A549 (cell line): ENCODE measurements around the gene MED16. TPM values are rescaled to one million over a fixed set of nuclear protein-coding genes. Genes with fewer than 3 reads are reported as not detected.
A peak's percentile ranks its signal among the peaks of the same experiment; 100 is the strongest.

ENCODE experiments used
- ATAC-seq, 2 experiments: fragments of 200-7000 bp in 1 of 2; fragments of >200 bp in 1 of 2; cut with Nextera tagmentation in 1 of 2; cut with Tn5 transposase in 1 of 2; 3 replicates each; pipeline versions ENCODE4 v1.8.0 to v1.9.1; 2018 to 2020; ENCODE audit warnings: mild to moderate bottlenecking in 1 of 2, moderate library complexity in 1 of 2
- CTCF ChIA-PET: fragments of 300-600 bp; sonication (Branson Sonifier 250); formaldehyde crosslinking; extraction: SDS; loops from one replicate; lab custom pipeline; 2021; ENCODE audit warnings: antibody characterized with exemption, inconsistent platforms; lab: Yijun Ruan, JAX
- POLR2A ChIA-PET: fragments of 350-600 bp; formaldehyde crosslinking; extraction: SDS; loops from one replicate; lab custom pipeline; 2021; ENCODE audit warnings: antibody characterized with exemption, inconsistent platforms; lab: Yijun Ruan, JAX
- DNase-seq, 2 experiments: peaks; one replicate each; pipeline versions ENCODE4 v3.0.0 to v3.0.0-alpha.2; 2011 to 2016; ENCODE audit warnings: low read depth in 1 of 2, low spot score in 1 of 2
- FAIRE-seq: peaks from 2 replicates; lab custom pipeline; 2011; peaks lifted over from hg19 to GRCh38; lab: Jason Lieb, UNC
- H3K27ac ChIP-seq, 2 experiments: fragments of >200 bp; sonication (Bioruptor Twin); formaldehyde crosslinking; 3 replicates each; pipeline ENCODE4 v1.5.1; 2016 to 2017
- H3K4me1 ChIP-seq: fragments of >200 bp; sonication (Bioruptor Twin); formaldehyde crosslinking; 3 replicates; pipeline ENCODE4 v1.6.1; 2016
- H3K4me2 ChIP-seq: fragments of >200 bp; sonication (Bioruptor Twin); formaldehyde crosslinking; 3 replicates; pipeline ENCODE4 v1.6.1; 2016
- H3K4me3 ChIP-seq: fragments of >200 bp; sonication (Bioruptor Twin); formaldehyde crosslinking; 3 replicates; pipeline ENCODE4 v1.5.1; 2016
- H3K9me3 ChIP-seq: fragments of >200 bp; sonication (Bioruptor Twin); formaldehyde crosslinking; 3 replicates; pipeline ENCODE4 v1.6.1; 2016
- BCL3 ChIP-seq: fragments of >200 bp; sonication (Bioruptor Twin); formaldehyde crosslinking; IDR thresholded peaks from 3 replicates; pipeline ENCODE4 v1.6.1; 2016
- CTCF ChIP-seq: fragments of >200 bp; sonication (Bioruptor Twin); formaldehyde crosslinking; IDR thresholded peaks from 3 replicates; pipeline ENCODE4 v1.5.1; 2016
- EHMT2 ChIP-seq: fragments of 200-600 bp; sonication (generic); IDR thresholded peaks from 2 replicates; pipeline ENCODE4 v1.6.1; 2016; ENCODE audit warnings: antibody characterized with exemption, low read depth, mild to moderate bottlenecking, moderate library complexity
- FOXS1 ChIP-seq: fragments of 250-450 bp; sonication (Bioruptor Pico); IDR thresholded peaks from 2 replicates; pipeline ENCODE4 v1.5.0; 2020; ENCODE audit warnings: mild to moderate bottlenecking, moderate library complexity
- HOXA7 ChIP-seq: fragments of 250-450 bp; sonication (Bioruptor Pico); IDR thresholded peaks from 2 replicates; pipeline ENCODE4 v1.5.0; 2020; ENCODE audit warnings: mild to moderate bottlenecking, moderate library complexity
- KDM1A ChIP-seq: fragments of 200-600 bp; sonication (generic); IDR thresholded peaks from 2 replicates; pipeline ENCODE4 v1.6.1; 2016; ENCODE audit warnings: low read depth, mild to moderate bottlenecking
- NR3C1 ChIP-seq: fragments of >200 bp; sonication (Bioruptor Twin); formaldehyde crosslinking; IDR thresholded peaks from 3 replicates; pipeline ENCODE4 v1.6.1; 2017
- PHF8 ChIP-seq: fragments of 200-600 bp; sonication (generic); IDR thresholded peaks from 2 replicates; pipeline ENCODE4 v1.6.1; 2016; ENCODE audit warnings: low read depth, mild to moderate bottlenecking, antibody characterized with exemption, moderate library complexity, borderline replicate concordance
- RARB ChIP-seq: fragments of 250-450 bp; sonication (Bioruptor Pico); IDR thresholded peaks from 2 replicates; pipeline ENCODE4 v1.8.0; 2021; ENCODE audit warnings: mild to moderate bottlenecking, moderate library complexity
- USF2 ChIP-seq: fragments of 450-650 bp; IDR thresholded peaks from 2 replicates; pipeline ENCODE4 v1.6.1; 2014; ENCODE audit warnings: antibody characterized with exemption
- WGBS: methylation state at CpG from one replicate; pipeline ENCODE4 v1.1.6; 2017; ENCODE audit errors: missing lambda C conversion rate; 5-methylcytosine and 5-hydroxymethylcytosine counted together
- polyA plus RNA-seq, 4 experiments: library from polyadenylated mRNA; depleted of rRNA in 3 of 4; stranded (reverse); fragments of >200 nt; fragmentation: RNase III in 1 of 4; extraction: RNeasy Plus Mini Kit Qiagen cat#74134 plus additional on column Dnase treatment in 1 of 4; gene quantifications; 2 replicates in 3 of 4; 3 replicates in 1 of 4; pipeline ENCODE4 v1.2.3, GENCODE V29; 2011 to 2017
- TF ChIP-seq, protein P1 (sequence below): IDR thresholded peaks from 2 replicates; pipeline ENCODE4 v1.6.1; 2012
- TF ChIP-seq, protein P2 (sequence below): IDR thresholded peaks from 2 replicates; pipeline ENCODE4 v1.6.1; 2012; ENCODE audit warnings: low read depth, borderline replicate concordance
- TF ChIP-seq, protein P3 (sequence below): fragments of >200 bp; sonication (Bioruptor Twin); formaldehyde crosslinking; IDR thresholded peaks from 2 replicates; pipeline ENCODE4 v1.6.1; 2016
- TF ChIP-seq, protein P4 (sequence below): fragments of 200-600 bp; sonication (generic); IDR thresholded peaks from 2 replicates; pipeline ENCODE4 v1.6.1; 2016; ENCODE audit warnings: antibody characterized with exemption, mild to moderate bottlenecking, moderate library complexity

The MED16 gene
- polyA plus RNA-seq, 2 of the 4 experiments (the other 2 are of a cell fraction) = 8.0 to 12.7 TPM

GRCh38 chr19:823565-824121 is 69.3 kb downstream of the MED16 start:
- 59% methylated on average over 8 of the region's 12 CpGs for WGBS
- ChIA-PET POLR2A (interaction anchor here (0.6 kb wide), 1 partner anchor 14 kb away, joined by 4 read pairs; no protein-coding TSS in a partner anchor), CTCF (no interaction called here)
- DNase-seq = no peak
- peaks cover 7% of the 10 kb centered on the region; the same call in 2 of the 3 replicates for H3K4me1 ChIP-seq
- H3K4me2 ChIP-seq = peak overlapping the region; percentile 39; the same call in 2 of the 3 replicates
- no peak for FAIRE-seq
- TF ChIP-seq FOXS1 (CRISPR knock-in tag) = no peak
- no peak for TF ChIP-seq EHMT2
- TF ChIP-seq, protein P1, sequence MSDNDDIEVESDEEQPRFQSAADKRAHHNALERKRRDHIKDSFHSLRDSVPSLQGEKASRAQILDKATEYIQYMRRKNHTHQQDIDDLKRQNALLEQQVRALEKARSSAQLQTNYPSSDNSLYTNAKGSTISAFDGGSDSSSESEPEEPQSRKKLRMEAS = no peak
- H3K27ac ChIP-seq = peak overlapping the region in 1 of 2 experiments; percentile 58; a peak in 1 of 6 replicates
- ATAC-seq = peak in 1 of 2 experiments; percentile 49; a peak in 4 of 6 replicates
- H3K9me3 ChIP-seq = no peaks in the 10 kb centered on the region
- no peak overlapping the region for H3K4me3 ChIP-seq

DNA sequence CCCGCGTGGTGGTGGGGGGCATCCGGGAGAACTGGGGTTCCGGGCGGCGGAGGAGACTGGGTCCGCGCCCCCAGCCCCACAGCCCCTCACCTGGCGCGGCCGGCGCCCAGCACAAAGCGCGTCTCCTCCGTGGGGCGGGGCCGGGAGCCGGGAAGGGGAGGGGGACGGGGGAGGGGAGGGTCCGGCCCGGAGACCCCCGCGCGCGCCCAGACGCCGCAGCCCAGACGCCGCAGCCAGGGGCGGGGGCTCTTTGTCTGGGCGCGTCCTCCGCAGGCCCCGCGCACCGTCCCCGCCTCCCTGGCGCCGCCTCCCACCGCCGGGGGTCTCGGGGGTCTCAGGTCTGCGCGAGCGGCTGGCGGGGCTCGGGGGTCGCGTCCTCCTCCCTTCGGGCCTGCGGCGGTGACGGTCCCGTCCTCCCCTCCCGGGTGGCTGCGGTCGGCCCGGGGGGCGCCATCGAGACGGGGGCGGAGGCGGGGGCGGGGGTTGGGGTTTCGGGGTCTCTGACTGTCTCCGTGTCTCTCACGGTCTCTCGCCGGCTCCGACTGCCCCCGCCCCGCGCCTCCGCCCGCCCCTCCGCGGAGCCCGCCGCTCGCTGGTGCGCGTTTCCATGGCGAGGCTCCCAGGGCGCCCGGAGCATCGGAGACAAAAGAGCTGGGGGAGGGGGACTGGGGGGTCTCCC is 71.0 kb downstream of the MED16 start, which contains the start of gene PLPPR3:
PLPPR3 (minus strand) TSS at position 131 of the 679 bp plus-strand sequence. CDS start 396 bp downstream, outside the sequence.
- no CpG with 5 or more reads among the region's 86 CpGs for WGBS
- H3K27ac ChIP-seq = peak within 1 kb of the TSS; percentile 78 to 88
- POLR2A ChIA-PET = no interaction called here
- H3K4me1 ChIP-seq = peaks cover 7% of the 10 kb centered on the region; the same call in 2 of the 3 replicates
- TF ChIP-seq NR3C1 (no peak), PHF8 (no peak), KDM1A (no peak), CTCF (no peak), USF2 (no peak), RARB (CRISPR knock-in tag) (no peak), BCL3 (no peak), HOXA7 (no peak)
- TF ChIP-seq, protein P2, sequence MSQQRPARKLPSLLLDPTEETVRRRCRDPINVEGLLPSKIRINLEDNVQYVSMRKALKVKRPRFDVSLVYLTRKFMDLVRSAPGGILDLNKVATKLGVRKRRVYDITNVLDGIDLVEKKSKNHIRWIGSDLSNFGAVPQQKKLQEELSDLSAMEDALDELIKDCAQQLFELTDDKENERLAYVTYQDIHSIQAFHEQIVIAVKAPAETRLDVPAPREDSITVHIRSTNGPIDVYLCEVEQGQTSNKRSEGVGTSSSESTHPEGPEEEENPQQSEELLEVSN = no peak
- TF ChIP-seq, protein P3, sequence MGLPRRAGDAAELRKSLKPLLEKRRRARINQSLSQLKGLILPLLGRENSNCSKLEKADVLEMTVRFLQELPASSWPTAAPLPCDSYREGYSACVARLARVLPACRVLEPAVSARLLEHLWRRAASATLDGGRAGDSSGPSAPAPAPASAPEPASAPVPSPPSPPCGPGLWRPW = no peak
- TF ChIP-seq, protein P4, sequence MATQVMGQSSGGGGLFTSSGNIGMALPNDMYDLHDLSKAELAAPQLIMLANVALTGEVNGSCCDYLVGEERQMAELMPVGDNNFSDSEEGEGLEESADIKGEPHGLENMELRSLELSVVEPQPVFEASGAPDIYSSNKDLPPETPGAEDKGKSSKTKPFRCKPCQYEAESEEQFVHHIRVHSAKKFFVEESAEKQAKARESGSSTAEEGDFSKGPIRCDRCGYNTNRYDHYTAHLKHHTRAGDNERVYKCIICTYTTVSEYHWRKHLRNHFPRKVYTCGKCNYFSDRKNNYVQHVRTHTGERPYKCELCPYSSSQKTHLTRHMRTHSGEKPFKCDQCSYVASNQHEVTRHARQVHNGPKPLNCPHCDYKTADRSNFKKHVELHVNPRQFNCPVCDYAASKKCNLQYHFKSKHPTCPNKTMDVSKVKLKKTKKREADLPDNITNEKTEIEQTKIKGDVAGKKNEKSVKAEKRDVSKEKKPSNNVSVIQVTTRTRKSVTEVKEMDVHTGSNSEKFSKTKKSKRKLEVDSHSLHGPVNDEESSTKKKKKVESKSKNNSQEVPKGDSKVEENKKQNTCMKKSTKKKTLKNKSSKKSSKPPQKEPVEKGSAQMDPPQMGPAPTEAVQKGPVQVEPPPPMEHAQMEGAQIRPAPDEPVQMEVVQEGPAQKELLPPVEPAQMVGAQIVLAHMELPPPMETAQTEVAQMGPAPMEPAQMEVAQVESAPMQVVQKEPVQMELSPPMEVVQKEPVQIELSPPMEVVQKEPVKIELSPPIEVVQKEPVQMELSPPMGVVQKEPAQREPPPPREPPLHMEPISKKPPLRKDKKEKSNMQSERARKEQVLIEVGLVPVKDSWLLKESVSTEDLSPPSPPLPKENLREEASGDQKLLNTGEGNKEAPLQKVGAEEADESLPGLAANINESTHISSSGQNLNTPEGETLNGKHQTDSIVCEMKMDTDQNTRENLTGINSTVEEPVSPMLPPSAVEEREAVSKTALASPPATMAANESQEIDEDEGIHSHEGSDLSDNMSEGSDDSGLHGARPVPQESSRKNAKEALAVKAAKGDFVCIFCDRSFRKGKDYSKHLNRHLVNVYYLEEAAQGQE = no peak
- TF ChIP-seq, all 56 proteins: peak for 0
- FAIRE-seq (no peak), ATAC-seq (peak in 1 of 2 experiments; percentile 36; a peak in 3 of 6 replicates), DNase-seq (no peak)
- no peaks in the 10 kb centered on the region for H3K9me3 ChIP-seq
- peak within 1 kb of the TSS; percentile 73 for H3K4me3 ChIP-seq
- CTCF ChIA-PET = no interaction called here
- H3K4me2 ChIP-seq = peak within 1 kb of the TSS; percentile 94
